Measurements from ENCODE around the gene CKS1B.

The CKS1B gene

GRCh38 chr1:154945962-154946850 lies 28.3 kb upstream of the CKS1B start:
- DNase-seq: no peak

GRCh38 chr1:154948079-154948478 lies 26.4 kb upstream of the CKS1B start:
- DNase-seq: no peak

GRCh38 chr1:154951901-154952657 lies 22.4 kb upstream of the CKS1B start:
- DNase-seq: no peak

GRCh38 chr1:154952664-154953063 lies 21.8 kb upstream of the CKS1B start:
- DNase-seq: no peak

- peak in 1 of 2 donors; percentile 39 for DNase-seq
Measured at GRCh38 chr1:154953611-154954038, 20.9 kb upstream of the CKS1B start.

GRCh38 chr1:154954541-154954940 lies 19.9 kb upstream of the CKS1B start:
- DNase-seq: no peak

- no peak for DNase-seq
Measured at GRCh38 chr1:154955039-154955717, 19.3 kb upstream of the CKS1B start.

GRCh38 chr1:154955718-154956543 lies 18.6 kb upstream of the CKS1B start, which contains the start of gene PBXIP1:
Gene PBXIP1 (minus strand): TSS chr1:154956099. CDS start chr1:154953721, 2,378 bp downstream.
- DNase-seq: peak; percentile 79 to 94

GRCh38 chr1:154956544-154956941 lies 17.9 kb upstream of the CKS1B start:
- DNase-seq: no peak

GRCh38 chr1:154957091-154957657 lies 17.3 kb upstream of the CKS1B start:
- DNase-seq: no peak

GRCh38 chr1:154958036-154958435 lies 16.4 kb upstream of the CKS1B start:
- peak; percentile 56 to 64 for DNase-seq

- no peak for DNase-seq
Measured at GRCh38 chr1:154958681-154959425, 15.6 kb upstream of the CKS1B start.

GRCh38 chr1:154959426-154959780 lies 15.1 kb upstream of the CKS1B start:
- no peak for DNase-seq

GRCh38 chr1:154960446-154961136 lies 13.9 kb upstream of the CKS1B start:
- DNase-seq: no peak

GRCh38 chr1:154961207-154962155 lies 13.0 kb upstream of the CKS1B start, which contains the start of gene PYGO2:
Gene PYGO2 (minus strand): TSS chr1:154961782. CDS start chr1:154961576, 206 bp downstream.
- DNase-seq: peak; percentile 54 to 68

GRCh38 chr1:154962156-154962749 lies 12.2 kb upstream of the CKS1B start:
- DNase-seq: no peak

GRCh38 chr1:154962795-154963330 lies 11.6 kb upstream of the CKS1B start:
- DNase-seq: no peak

GRCh38 chr1:154963643-154964042 lies 10.8 kb upstream of the CKS1B start:
- no peak for DNase-seq

GRCh38 chr1:154964359-154964758 lies 10.1 kb upstream of the CKS1B start:
- no peak for DNase-seq

Measured in inflammatory macrophage treated with lipopolysaccharide for 1 hour (primary cell).